ELF-1 (cell line): ENCODE results near the gene MEF2A.
A peak's percentile ranks its signal among the peaks of the same experiment; 100 is the strongest.
"Not testable (repeated sequence)": the region's sequence is repeated elsewhere in the genome, so short reads cannot be mapped to it uniquely, and the experiment has no call there.

Experiments used
- DNase-seq: peaks from one replicate; pipeline ENCODE4 v3.0.0-alpha.2; 2016; ENCODE audit warnings: low read depth, low spot score

Gene MEF2A

DNA sequence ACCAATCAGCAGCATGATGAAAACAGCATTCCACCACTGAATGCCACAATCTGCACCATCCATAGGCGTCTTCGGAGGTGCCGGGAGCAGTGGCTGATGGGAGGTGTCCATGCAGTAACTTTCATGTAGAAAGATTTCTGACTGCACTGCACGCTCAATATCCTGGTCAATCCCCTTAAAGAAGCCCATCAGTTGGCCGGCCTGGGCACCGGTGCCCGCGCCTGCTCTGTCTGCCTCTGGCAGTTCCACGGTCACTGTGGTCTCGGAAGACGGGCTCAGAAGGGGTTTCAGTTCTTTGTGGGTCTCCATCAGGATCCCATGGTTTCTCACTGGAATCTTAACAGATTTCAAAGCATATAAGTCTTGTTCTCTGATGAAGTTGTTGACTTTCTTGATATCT lies 163.5 kb downstream of the MEF2A start:
- DNase-seq, result no peak

DNA sequence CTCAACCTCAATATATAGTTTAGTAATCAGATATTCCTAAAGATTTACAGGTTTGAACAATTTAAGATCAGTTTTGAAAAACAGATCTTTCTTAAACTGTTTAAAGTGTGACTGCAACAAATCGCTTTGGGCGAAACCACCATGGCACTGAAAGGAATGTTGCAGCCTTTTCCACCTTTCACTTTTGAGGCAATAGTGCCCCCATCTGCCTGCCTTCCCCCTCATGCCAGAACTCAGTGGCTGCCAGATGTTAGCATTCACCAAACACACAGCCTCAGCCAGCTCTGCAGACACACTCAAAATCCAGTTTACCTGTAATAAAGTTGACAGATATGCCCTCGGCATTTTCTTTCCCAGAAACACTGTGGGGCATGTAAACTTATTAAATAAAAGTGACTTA lies 164.1 kb downstream of the MEF2A start:
- DNase-seq, result peak; percentile 37

DNA sequence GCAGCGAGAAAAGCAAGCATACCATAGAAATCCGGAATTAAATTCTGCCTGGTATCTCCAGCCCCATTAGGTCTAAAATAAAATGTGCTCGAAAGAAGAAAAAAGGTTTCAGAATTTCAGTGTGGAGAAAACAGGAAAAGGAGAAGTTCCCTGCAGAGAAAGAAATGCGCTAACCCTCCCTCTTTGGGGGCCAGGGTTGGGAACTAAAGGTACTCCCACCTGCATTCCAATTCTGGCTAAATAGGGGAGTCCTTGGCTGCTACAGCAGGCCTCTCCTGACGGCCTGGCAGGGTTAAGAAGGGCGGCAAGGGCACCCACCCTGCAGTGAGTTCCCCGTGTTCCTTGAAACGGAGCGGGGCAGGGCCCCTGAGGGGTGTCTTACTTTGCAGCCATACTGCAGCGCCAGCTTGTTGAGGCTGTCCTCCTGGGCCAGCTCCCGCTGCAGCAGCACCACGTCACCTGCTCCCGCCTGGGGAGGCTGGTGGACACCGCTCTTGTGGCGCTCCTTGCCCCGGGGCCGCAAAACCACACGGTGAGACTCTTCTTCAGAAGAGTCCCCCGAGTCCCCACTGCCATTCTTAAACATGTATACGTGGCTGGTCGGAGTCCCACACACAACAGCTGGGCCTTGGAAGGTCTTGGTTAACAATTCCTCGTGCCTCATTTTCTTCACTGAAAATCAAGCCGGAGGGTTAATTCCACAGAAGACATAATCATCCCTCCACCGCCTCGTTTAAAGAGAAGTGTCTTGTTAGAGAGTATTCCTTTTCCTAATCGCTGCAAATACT lies 165.7 kb downstream of the MEF2A start:
- DNase-seq, result peak; percentile 73

DNA sequence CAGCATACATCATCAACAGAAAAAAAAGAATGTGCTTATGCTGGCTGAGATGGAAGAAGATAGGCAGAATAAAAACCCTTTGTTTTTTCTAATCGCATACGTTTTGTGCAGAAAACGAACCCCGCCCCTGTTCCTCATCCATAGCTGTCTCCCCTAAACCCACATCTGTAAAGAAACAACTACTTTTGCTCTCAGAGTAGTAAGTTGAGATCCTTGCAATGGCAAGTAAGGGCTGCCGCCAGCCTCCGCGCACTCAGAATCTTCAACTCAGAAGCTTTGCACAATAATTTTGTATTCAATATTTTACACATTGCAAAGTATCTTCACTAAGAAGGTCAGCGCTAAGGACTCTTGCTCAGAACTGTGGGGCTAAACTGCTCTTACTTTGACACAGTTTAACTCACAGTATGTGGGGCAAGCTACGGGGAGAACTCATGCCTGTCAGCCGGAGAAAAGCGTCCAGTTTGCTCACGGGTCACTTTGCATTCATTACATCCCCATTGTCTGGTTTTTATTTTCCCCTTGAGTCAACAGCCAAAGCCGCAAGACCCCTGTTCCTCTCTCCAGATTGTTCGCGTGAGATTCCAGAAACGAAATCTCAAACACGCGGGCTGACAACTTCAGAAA lies 166.5 kb downstream of the MEF2A start:
- DNase-seq, result no peak

DNA sequence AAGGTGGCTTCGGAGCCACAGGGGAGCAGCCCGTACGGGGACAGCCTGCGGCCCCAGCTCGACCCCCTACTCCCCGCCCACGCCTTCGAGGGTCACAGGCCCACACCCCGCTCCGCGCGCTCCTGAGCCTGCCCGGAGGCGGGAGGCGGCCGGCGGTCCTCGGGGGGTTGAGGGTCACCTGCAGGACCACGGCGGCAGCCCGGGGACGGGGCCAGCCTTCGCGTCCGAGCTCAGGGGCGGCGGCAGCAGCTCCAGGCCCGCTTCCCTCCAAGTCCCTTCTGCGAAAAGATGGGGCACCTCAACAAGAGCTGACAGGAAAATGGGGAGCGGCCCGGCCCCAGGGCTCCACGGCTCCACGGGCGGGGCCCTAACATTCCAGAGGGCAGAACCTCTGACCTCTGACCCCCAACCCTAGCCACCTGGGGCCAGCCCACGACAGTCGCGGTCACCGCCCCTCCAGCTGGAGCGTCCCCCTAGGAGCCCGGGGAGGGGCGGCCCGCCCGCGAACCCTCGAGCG lies 167.0 kb downstream of the MEF2A start:
- no peak for DNase-seq

DNA sequence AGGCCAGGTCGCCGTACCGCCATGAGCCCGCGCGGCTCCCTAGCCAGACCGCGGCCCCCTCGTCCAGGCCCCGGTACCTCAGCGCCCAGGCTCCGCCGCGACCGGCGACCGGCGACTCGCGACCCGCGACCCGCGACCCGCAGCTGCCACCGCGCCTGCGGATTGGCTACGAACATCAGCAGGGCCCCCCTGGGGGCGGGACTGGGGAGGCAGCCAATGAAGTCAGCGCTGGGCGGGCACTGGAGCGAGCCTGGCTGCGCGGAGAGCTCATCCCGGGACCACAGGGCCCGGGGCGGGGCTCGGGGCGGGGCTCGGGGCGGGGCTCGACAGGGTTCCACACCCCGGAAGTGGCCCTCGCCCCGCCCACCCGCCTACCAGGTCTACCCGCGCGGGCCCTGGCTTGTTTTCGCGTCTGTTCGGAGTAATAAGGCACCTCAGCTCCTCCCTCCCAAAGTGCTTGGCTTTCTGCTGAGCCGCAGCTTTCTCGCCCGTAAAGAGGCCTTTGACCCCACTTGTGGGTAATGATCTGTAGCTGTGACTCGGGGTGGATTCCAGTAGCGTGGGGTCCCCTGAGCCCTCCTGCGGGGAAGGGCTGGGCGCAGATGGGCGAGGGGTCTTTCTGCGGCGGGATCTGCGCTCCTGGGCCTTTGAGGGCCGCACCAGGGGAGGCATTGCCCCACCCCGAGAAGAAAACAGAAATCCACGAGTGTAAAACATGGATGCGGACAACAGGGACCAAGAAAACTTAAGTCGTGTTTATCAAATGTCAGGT lies 167.7 kb downstream of the MEF2A start, which contains the start of gene LYSMD4:
LYSMD4 (minus strand) TSS at position 170 of the 772 bp plus-strand sequence. CDS start 1,438 bp downstream, outside the sequence.
- DNase-seq, result peak; percentile 96

DNA sequence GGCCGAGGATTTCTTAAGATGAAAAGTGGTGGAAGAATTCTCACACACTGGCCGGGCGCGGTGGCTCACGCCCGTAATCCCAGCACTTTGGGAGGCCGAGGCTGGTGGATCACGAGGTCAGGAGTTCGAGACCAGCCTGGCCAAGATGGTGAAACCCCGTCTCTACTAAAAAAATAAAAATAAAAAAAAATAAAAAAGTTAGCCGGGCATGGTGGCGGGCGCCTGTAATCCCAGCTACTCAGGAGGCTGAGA lies 168.2 kb downstream of the MEF2A start:
- not testable (repeated sequence) for DNase-seq

DNA sequence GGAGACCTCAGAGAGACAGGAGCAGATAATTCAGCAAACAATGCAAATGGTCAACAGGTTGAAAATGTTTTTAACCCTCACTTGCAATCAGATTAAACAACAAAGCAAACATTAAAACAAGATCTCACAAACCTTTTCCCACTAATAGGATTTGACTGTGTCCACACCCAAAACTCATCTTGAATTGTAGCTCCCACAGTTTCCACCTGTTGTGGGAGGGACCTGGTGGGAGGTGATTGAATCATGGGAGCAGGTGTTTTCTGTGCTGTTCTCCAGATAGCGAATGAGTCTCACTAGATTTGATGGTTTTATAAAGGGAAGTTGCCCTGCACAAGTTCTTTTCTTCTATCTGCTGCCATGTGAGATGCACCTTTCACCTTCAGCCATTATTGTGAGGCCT lies 168.8 kb downstream of the MEF2A start:
- no peak for DNase-seq

DNA sequence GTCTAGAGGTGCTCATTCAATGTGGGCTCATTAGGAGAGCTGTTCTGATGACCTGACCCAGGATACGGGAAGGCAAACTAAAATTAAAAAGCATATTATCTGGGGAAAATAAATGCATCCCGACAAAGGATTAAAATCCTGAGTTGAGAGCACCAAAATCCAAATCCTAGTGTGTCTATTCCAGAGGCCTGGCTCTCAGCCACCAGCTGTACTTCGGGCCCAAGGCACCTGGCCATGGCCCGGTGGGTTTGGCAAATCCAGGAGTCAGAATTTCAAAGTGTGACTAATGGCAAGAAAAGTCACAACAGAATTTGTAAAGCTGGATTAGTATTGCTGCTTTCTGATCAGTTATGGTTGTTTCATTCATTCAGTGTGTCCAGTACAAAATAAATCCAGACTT lies 170.1 kb downstream of the MEF2A start:
- DNase-seq, result no peak

DNA sequence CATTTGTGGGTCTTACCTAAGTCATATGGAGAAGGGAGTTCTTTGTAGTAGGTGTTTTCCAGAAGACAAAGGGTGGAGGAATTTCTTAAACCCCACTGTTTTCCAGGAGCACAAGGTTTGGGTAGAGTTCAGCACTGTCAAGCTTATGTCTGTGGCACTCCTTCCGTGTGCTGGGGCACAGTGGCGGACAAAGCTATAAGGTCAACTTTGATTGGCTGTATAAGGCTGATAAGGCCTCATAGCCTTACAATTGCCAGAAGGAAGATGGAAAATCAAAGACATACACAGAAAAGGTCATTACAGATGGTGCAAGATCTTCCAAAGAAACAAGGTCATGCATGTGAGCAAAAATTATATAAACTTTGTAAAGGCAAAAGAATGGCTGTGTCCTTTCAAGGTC lies 170.9 kb downstream of the MEF2A start:
- no peak for DNase-seq

DNA sequence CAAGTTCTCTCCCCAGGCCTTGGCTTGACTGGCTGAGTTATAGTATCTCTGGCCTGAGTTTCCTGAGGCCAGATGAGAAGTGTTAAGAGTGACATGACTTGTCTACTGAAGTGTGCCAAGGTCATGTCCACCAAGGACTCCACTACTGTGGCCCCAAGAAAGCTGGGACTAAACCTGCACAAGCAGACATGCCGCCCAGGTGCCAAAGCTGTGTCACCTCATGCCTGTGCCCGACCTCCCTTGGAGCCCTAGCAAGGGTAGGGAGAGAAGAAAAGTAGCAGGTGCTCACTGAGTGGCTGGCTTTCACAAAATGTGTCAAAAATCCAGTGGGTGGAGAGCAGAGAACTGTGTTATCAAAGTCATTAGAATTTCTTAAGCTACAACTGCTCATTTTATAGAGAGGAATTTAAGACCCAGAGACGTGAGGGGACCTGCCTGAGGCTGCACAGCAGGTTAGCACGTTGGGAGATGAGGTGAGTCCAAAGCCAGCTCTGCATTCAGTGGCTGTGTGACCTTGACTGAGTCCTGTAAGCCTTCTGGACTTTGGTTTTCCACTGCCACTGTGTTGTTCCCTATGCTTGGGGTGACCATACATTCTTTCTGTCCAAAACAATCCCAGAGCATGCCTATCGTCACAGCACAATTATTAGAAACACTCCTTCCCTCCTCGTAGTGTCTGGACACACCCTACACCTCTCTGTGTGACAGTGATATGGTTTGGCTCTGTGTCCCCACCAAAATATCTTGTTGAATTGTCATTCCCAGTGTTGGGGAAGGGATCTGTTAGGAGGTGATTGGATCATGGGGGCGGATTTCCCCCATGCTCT lies 172.4 kb downstream of the MEF2A start:
- DNase-seq, result no peak

DNA sequence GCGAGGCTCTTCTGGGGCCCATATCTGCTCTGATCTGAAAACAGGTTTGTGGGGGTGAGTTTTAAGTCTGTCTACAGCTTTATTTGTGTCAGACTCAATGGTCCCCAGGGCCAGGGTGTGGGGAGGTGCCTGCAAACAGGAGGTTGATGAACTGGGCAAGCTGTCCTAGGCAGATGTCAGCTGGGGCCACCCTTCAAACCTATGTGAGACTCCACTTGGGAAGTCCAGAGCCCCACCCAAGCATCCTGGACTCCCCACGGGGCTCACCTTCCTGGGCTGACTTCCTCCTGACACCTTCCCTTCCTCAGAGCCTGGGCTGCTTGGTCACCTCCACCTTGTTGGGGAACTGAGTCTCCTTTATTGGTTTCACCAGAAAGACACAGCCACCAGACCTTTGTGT lies 176.1 kb downstream of the MEF2A start:
- no peak for DNase-seq

DNA sequence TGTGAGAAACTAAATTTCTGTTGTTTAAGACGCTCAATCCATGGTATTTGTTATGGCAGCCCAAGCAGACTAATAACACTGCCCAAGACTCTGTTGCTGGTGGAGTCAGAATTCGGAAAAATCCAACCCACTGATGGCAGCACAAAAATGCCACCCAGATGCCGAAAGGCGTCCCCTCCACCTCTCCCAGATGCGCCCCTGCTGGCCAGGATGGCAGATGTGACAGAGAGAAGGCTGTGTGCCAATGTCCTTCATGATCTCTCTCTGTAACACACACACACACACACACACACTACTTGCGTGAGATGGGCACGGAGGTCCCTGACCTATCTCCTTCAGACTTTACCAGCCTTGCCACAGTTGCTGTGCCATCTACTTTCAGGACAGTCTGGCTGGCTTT lies 178.4 kb downstream of the MEF2A start:
- no peak for DNase-seq

DNA sequence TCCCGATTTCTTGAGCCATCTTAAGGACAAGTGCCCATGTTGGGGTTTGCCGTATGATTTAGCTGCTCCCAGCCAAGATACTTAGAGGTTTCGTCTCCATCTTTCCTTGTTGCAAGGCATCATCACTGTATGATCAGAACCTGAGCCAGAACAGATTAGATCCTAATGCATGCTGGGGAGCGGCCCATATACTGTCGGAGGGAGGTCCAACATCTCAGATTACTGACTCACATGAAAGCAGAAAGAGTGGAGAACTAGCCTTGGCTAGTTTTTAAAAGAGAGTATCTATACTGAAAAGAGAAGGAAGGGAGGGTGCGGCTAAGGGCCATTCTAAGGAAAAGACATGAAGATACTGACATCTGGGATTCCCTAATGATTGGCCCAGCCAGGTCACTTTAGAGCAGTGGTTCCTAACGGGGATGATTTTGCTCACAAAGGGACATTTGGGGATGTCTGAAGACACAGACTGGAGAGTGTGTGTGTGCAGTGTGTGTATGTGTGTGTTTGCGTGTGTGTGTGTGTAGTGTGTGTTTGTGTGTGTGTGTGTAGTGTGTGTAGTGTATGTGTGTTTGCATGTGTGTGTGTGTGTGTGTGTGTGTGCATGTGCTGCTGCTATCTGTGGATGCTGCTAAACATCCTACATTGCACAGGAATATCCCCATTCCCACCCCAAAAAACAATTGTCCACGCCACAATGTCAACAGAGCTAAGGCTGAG lies 179.7 kb downstream of the MEF2A start:
- DNase-seq, result no peak

DNA sequence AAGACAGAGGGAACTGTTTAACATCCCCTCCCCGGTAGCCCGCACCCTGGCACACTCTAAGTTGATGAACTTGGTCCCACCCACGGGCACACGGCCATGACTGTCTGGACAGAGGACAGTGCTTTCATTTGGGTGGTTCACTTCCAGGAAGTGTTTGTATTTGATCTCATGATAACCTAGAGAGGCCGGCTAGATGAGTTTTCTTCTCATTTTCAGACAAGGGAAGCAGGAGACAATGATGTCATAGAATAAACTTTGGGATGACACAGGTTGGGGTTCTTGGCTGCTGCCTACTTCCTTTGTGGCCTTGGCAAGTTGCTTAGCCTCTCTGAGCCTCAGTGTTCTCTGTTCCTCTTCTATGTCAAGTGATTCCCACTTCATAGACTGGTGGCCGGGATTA lies 183.6 kb downstream of the MEF2A start:
- no peak for DNase-seq

DNA sequence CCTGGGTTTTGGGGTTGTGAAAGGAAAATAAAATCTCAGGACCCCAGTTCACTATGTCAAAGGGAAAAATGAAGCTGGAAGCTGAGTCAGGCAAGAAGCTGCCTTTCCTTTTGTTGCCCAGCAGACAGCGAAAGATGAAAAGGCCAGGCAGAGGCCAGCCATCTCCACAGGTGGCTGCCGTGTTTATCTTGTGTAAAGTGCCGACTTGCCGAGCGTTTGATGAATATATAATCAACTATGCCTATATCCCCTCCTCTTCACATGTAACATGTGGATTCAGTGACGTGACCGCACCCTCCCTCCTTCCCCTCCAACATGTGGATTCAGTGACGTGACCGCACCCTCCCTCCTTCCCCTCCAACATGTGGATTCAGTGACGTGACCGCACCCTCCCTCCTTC lies 184.5 kb downstream of the MEF2A start:
- not testable (repeated sequence) for DNase-seq

DNA sequence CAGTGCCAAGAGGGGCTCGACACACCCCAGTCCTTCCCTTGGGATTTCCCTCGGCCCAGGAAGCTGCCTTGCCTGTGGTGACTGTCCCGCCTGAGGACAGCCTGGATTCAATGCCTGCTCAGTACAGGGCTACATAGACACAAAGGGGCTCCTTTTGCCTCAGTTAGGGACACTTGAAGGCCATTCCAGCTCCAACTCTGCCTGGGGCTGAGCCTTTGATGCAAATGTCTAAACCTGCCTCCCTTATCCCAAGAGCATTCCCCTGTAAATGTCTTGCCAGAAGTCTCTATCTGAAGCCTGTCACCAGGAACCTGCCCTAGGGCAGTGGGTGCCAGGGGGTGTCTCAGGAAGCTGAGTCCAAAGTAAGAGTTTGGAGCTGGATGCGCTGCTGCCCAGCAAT lies 186.8 kb downstream of the MEF2A start:
- DNase-seq, result peak; percentile 53

DNA sequence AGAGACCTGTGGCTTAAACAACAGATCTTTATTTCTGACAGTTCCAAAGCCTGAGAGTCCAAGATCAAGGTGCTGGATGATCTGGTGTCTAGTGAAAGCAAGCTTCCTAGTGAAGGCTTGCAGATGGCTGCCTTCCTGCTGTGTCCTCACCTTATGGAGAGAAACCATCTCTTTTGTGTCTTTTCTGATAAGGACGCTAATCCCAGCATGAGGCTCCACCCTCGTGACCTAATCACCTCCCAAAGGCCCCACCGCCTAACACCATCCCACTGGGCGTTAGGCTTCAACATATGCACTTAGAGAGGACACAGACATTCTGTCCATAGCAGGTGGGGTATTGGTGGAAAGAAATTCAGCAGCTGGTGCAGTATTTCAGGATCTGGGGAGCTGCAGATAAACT lies 187.3 kb downstream of the MEF2A start:
- peak; percentile 7 for DNase-seq

DNA sequence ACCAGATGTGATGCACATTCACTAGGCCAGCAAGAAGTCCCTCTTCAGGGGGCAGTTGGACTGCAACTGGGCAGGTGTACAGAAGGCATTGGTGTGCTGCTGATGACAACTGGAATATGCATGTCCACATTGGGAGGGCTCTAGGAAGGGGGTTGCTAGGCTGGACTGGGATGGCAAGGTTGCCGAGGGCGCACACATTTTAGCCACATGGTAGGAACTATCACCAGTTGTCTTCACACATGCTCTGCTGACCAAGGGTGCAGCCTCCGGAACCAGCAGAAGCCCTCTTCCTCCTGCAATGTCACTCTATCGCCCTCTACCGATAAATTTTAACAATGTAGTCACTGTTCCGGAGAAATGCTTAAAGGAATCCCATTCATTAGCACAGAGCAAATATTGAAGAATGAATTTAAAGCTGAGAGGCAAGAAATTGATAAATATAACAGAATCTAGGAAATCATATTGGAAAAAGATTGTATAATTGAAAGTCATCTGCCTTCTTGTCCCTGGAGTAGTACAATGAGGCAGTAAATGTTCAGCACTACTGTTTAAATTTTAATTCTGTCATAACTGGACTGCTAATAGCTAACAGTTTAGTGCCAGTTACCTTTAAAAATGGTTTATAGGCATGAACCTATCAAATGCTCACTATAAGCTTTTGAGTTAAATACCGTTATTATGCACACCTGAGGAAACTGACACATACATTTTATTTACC lies 190.1 kb downstream of the MEF2A start:
- DNase-seq, result peak; percentile 44

DNA sequence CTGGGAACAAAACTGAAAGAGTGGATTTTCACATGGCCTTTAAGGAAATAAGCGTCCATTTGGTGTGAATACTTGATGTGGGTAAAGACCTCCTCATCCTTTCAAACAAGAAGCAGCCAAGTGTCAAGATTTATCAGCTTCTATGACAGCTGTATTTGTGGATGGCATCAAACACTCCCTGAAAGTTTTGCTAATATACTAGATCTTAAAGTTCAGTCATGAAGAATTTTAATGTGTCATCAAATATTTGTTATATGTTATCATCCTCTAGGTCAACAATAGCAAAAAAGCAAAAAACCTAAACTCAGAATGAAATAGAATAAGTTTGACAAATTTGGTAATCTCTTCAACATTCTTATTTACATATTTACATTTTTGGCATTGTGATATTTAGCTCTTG lies 196.5 kb downstream of the MEF2A start:
- DNase-seq, result no peak
